ENCODE results near the gene COL4A4.

The COL4A4 gene

DNA sequence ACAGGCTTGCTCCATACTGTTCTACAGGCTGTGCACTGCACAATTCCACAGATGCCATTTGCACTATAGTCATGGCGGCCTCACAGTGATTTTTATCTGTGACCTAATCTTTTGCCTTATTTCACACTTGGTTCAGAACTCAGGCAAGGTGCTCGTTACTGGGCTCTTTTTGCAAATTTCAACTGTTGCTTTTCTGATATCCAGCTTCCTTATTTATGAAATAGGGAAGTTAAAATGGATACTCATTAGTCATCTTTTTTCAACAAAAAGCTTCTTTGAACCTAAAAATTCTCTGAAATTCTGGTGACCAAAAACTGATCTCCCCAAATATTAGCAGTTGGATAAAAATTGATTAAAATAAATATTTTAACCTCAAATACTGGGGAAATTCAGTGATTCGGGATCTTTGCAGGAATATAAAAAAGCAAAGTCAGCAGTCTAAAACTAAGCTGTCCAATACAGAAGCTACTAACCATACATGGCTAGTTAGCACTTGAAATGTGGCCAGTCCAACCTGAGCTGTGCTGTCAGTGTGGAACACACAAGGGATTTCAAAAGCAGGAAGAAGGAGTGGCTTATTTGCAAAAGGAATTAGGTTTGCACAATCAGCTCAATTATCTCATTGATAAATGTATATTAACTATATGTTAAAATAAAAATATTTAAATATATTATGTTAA is 134.4 kb downstream of the COL4A4 start:
- DNase-seq = no peak

- no peak for DNase-seq
These were observed 138.5 kb downstream of the COL4A4 start for GRCh38 chr2:227025510-227025909.

DNA sequence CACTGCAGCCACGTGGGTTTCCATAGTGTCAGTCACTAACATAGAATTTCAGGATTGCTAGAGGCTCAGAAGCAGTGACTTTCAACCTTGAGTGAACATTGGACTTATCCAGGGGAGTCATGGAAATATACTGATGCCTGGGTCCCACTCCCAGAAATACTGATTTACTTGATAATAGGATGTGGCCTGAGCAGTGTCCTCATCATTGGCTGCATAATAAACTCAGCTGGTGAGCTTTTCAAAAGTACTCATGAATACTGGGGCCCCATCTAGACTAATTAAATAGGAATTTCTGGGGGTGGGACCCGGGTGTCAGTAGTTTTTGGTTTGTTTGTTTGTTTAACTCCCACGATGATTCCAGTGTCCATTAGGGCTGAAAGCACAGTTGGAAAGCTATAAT is 141.4 kb downstream of the COL4A4 start:
- DNase-seq = no peak

DNA sequence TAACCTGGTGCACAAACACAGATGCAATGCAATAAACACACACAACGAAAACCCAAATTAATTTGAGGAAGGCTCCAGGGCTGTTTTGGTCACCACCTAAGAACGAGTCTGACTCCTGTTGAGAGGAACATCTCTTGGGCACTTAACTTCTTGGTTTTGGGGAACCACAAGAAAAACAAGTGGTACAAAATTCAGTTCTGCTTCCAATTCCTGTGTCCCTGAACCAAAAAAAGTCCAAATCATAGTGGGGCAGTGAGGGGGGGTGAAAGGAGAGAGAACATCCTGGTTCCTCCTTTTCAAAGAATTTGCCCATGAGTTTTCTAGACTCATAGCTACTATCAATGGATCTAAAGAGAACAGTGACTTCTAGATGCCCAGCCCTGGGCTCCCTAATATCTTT is 143.6 kb downstream of the COL4A4 start:
- no peak for DNase-seq

DNA sequence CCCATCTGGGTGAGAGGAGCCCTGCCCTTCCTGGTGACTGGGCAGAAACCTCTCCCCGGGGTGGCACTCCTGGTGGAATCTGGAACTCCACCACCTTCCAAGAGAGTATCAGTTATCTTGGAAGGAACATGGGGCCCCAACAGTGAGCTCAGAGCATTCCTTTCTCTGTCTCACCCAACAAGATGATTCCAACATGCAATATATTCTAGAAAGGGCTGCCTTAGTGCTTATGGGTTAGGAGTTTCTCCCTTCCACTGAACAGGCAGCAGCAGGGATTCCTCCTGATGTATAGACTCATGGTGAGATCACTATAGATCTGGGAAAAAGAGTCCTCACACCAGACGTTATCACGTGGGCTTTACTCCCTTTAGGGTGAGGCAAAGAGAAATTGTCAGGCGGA is 147.1 kb downstream of the COL4A4 start:
- DNase-seq = no peak

GRCh38 chr2:227013881-227014280 is 150.1 kb downstream of the COL4A4 start:
- no peak for DNase-seq

DNA sequence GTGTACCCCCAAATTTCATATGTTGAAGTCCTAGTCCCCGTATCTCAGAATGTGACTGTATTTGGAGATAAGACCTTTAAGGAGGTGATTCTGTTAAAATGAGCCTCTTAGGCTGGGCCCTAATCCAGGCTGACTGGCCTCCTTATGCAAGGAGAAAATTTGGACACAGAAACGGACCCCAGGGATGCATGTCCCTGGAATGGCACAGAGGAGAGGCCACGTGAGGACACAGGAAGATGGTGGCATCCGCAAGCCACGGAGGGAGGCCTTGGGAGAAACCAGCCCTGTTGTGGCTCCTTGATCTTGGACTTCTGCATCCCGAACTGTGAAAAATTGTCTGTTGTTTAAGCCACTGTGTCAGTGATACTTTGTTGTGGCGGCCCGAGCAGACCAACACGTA is 150.7 kb downstream of the COL4A4 start:
- no peak for DNase-seq

DNA sequence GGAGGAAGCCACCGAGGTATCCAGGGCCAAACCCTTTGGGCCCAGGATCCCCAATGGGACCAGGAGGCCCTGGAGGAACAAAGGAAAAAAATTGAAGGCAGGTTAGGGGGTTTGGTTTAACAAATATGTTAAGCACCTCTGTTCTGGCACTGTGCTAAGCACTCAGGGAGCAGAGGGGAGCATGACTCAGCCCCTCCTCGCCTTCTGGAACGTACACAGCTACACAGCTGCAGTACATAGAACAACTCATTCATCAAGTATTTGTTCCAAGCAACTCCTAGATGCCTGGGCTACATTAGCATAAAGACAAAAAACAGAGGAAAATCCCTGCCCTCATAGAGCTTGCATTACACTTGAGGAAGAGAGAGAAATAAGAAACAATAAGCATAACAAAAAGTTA is 153.6 kb downstream of the COL4A4 start:
- no peak for DNase-seq

DNA sequence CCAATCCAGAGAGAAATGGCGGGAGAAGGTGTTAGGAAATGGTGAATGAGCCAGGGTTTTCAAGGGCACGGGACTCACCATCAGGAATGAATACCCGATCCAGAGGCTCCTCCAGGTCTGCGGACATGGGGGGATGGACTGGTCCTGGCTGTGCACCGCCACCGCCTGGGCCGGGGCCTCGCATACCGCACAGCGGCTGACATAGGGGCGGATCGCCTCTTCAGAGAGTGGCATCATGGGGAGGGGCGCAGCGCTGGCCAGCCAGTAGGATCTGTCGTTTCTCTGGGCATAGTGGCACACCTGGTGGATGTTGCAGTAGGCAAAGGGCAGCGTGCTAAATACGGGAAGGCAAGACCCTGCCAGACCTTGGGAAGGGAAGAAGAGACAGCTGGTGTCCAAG is 156.1 kb downstream of the COL4A4 start:
- no peak for DNase-seq

DNA sequence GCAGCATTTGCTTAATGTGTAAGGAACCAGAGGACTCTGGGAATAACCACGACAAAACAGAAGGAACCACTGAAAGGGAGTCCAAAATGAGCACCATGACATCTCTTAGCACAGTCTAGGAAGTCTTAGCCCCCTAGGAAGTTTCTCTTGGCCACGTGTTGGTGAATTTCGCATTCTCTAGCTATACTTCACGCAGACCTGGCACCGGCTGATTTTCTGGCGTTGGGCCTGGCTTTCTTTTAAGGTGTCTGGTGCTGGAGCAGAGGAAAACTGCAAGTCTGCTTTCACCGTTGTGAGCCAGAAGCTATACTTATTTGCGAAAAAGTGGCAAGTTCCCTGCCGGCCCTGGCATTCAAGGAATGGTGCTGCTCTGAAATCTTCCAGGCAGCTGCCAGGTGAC is 156.9 kb downstream of the COL4A4 start:
- no peak for DNase-seq

DNA sequence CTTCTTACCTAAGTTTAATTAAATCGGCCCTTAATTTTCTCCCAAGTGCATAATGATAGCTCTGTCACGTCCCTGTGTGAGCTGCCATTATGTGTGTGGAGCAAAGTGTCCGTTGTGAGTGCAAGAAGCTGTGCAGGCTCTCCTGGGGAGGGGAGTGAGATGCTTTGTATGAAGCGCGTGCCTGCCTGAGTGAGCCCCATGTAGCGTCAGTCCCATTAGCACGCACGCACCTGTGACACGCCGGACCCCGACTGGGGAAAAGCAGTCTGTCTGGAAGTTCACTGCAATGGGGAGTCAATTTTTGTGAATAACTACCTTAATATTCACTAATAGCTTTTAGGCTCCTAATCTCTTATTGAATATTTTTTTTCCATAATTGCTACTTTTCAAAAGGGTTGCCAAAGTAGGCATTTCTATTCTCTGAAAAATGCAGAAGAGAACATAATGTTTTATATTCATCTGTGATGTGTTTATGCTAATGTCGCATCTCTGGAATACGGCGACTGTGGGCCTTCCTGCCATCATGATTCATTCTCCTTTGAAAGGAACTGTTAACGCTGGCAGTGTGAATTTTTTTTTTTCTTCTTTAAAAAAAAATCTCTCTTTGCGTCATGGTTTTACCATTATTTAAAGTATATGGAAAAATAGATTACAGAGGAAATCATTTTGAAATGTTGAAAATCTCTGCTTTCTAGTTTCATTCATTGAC is 157.7 kb downstream of the COL4A4 start:
- no peak for DNase-seq

- DNase-seq = no peak
These were observed 159.5 kb downstream of the COL4A4 start for GRCh38 chr2:227004482-227004881.

DNA sequence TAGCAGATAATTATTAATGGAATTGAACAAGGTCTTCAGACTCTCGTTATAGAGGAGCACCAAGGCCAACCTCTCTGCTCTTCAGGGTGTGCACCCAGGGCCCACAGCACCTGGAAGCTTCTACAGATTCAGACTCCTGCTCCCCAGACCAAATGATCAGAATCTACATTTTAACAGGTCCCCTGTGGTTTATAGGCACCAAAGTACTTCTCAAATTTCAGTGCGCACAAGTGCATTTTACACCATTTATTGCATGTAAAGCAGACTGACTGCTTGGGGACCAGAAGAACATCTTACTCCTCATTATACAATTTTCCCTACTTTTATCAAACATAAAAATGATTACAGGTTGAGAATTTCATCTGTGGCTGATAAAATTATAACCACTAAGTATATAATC is 163.9 kb downstream of the COL4A4 start:
- DNase-seq = no peak

GRCh38 chr2:226999661-227000060 is 164.3 kb downstream of the COL4A4 start:
- no peak for DNase-seq

DNA sequence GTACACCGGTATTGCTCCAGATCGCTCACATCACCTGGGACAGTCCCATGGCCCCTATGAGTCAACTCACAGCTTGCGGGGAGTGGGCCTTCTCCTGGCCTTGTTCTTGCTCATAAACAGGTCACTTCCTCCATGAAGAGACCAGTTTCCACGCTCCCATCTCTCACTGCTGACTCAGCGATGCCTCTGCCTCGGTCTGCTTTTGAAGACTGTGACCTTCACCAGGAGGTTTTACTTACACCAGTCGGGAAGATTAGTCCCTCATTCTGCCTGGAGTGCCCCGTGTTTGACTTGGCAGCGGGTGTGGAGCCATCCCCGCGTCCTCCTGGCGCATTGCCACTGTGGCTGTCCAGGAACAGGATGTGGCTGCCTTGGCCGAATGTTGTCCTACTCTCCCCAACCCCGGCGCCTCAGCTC is 168.4 kb downstream of the COL4A4 start:
- no peak for DNase-seq

GRCh38 chr2:226994775-226995174 is 169.2 kb downstream of the COL4A4 start:
- no peak for DNase-seq

DNA sequence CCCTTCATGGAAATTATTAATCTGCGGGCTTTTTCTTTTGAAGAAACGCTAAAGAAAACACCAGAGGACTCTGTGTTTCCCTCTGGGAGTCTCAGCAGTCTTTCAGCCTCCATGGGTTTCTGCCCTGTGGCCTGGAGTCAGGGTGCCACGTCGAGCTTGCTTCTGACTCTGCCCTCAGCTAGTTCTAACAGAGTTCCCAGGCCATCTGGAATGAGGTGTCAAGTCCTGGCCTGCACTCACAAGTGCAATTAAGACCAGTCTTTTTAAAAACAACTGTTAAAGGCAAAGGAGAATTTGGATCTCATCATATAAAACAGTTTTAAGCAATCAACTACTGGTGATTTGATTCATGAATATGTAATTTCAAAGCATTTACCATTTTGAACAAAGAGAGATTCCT is 170.8 kb downstream of the COL4A4 start:
- DNase-seq = no peak

DNA sequence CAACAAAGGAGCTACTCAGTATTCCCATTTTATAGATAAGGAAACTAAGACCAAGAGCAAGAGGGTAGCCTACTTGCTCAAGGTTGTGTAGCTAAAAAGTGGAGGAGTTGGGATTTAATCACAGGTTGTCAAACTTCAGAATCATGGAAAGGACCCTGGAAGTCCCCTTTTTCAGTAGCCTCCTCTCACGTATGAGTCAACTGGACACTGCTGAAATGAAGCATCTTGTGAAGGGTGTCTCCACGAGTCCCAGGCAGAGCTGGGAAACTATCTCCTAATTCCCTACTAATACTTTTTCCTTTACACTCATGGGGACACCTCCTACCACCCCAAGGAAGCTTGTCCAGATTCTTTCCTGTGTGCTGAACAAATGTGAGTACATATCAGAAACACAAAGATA is 172.3 kb downstream of the COL4A4 start:
- DNase-seq = no peak

DNA sequence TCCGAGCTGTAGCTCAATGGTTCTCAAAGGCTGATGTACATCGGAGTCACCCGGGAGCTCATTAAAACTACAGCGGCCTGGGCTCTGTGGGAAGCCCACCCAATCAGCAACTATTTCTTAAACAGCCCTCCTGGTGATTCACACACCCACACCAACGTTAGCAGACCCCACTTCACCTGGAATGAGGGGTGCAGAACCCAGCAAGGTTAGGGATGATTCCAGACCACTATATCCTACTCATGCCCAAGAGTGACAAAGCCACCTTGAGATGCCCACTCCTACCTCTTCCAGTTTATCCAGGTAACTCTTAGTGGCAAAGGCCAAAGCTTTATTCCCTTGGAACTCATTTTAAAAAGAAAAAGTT is 178.4 kb downstream of the COL4A4 start:
- no peak for DNase-seq

- DNase-seq = no peak
These were observed 179.0 kb downstream of the COL4A4 start for GRCh38 chr2:226984750-226985582.

DNA sequence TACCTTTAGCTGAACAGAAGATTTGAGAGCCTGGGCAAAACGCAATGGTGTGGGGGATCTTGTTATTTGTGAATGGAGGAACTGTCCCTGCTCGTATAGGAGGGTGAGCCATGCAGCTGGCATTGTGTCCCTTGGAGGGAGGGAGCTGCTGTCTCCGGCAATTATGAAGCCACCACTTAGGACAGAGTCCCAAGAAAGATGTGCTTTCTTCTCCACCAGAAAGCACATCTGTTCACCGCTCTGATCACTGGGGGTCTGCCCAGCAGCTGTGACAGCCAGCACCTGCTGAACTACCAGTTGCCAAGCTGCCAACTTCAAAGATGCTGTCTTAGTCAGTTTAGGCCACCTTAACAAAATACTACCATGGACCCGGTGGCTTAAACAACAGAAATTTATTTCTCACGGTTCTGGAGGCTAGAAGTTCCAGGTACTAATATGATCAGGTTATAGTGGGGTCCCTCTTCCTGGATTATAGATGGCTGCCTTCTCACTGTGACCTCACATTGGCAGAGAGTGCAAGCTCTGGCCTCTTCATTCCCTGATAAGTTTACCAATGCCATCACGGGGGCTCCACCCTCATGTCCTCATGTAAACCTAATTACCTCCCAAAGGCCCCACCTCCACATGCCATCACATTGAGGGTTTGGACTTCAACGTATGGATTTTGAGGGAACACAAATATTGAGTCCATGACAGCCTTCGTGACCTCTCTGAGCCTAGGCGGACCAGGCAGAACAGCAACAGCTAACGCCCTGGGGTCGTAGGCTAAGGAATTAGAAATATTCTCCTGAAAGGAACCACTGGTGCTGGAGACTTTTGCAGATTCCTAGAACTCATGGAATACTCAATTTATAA is 179.9 kb downstream of the COL4A4 start:
- DNase-seq = no peak

GRCh38 chr2:226981791-226982326 is 182.1 kb downstream of the COL4A4 start:
- no peak for DNase-seq

GRCh38 chr2:226979004-226979403 is 185.0 kb downstream of the COL4A4 start:
- DNase-seq = no peak

Measured in cortex of kidney (tissue), 1 donor.